ENCODE measurements around the gene ZNF598. TPM values are rescaled to one million over a fixed set of nuclear protein-coding genes. Genes with fewer than 3 reads are reported as not detected.

The ZNF598 gene
- total RNA-seq, 2 donors from 2014 or later: 45.4 to 64.3 TPM

DNA sequence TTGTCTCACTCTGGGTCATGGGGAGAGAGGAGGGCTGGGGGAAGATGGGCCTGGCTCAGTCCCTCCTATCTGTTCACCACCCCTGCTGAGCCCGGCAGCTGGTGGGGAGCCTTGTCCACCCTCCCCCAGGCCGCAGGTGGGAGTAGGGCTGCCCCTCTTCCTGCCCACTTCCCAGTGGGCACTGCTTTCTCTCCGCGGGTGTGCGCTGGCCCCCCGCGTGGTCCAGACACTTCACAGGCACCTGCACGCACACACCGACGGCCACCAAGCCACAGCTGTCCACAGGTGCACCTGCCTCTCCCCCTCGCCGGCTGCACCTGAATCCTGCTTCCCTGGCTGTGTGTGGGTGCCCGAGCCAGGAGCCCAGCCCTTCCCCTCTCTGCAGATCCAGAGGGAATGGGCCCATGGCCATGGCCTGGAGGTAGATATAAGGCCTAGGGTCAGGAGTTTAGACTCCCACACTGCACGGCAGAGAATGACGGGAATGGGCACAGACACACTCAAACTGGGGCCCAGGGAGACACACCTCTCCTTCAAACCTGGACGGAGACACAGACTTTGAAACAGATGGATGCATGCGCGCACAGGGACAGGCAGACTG lies 19.1 kb upstream of the ZNF598 start:
- H3K9ac ChIP-seq (ENCODE audit: low read depth in 2 of 2, low read length in 2 of 2): peak overlapping the region; percentile 2 to 76

GRCh38 chr16:2028146-2028545 lies 18.5 kb upstream of the ZNF598 start:
- DNase-seq: no peak
- Histone ChIP-seq H3K9ac (ENCODE audit: low read depth in 2 of 2, low read length in 2 of 2) (peak overlapping the region; percentile 50 to 76), H3K4me3 (peak overlapping the region; percentile 66), H3K9me3 (no peaks in the 10 kb centered on the region), H3K27ac (no peak overlapping the region), H3K27me3 (no peaks in the 10 kb centered on the region), H3K4me1 (no peaks in the 10 kb centered on the region), H3K36me3 (no peaks in the 10 kb centered on the region)
- TF ChIP-seq, protein P1, sequence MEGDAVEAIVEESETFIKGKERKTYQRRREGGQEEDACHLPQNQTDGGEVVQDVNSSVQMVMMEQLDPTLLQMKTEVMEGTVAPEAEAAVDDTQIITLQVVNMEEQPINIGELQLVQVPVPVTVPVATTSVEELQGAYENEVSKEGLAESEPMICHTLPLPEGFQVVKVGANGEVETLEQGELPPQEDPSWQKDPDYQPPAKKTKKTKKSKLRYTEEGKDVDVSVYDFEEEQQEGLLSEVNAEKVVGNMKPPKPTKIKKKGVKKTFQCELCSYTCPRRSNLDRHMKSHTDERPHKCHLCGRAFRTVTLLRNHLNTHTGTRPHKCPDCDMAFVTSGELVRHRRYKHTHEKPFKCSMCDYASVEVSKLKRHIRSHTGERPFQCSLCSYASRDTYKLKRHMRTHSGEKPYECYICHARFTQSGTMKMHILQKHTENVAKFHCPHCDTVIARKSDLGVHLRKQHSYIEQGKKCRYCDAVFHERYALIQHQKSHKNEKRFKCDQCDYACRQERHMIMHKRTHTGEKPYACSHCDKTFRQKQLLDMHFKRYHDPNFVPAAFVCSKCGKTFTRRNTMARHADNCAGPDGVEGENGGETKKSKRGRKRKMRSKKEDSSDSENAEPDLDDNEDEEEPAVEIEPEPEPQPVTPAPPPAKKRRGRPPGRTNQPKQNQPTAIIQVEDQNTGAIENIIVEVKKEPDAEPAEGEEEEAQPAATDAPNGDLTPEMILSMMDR (IDR thresholded peaks at IDR 0.05): no peak
- intact Hi-C loops (cut with DNase I): loop anchor here (10.0 kb wide), 1 partner anchor 57 kb away; no protein-coding TSS in a partner anchor

More for the DNA sequence above, 19.1 kb upstream of the ZNF598 start:
- intact Hi-C loops (cut with DNase I): loop anchor here (10.0 kb wide), 1 partner anchor 56 kb away; no protein-coding TSS in a partner anchor
- no peak for DNase-seq
- Histone ChIP-seq H3K27ac (no peak overlapping the region), H3K4me1 (no peaks in the 10 kb centered on the region), H3K9me3 (no peaks in the 10 kb centered on the region), H3K36me3 (no peaks in the 10 kb centered on the region), H3K4me3 (peak overlapping the region; percentile 66), H3K27me3 (no peaks in the 10 kb centered on the region)
- TF ChIP-seq, protein P1 (IDR thresholded peaks at IDR 0.05): no peak

DNA sequence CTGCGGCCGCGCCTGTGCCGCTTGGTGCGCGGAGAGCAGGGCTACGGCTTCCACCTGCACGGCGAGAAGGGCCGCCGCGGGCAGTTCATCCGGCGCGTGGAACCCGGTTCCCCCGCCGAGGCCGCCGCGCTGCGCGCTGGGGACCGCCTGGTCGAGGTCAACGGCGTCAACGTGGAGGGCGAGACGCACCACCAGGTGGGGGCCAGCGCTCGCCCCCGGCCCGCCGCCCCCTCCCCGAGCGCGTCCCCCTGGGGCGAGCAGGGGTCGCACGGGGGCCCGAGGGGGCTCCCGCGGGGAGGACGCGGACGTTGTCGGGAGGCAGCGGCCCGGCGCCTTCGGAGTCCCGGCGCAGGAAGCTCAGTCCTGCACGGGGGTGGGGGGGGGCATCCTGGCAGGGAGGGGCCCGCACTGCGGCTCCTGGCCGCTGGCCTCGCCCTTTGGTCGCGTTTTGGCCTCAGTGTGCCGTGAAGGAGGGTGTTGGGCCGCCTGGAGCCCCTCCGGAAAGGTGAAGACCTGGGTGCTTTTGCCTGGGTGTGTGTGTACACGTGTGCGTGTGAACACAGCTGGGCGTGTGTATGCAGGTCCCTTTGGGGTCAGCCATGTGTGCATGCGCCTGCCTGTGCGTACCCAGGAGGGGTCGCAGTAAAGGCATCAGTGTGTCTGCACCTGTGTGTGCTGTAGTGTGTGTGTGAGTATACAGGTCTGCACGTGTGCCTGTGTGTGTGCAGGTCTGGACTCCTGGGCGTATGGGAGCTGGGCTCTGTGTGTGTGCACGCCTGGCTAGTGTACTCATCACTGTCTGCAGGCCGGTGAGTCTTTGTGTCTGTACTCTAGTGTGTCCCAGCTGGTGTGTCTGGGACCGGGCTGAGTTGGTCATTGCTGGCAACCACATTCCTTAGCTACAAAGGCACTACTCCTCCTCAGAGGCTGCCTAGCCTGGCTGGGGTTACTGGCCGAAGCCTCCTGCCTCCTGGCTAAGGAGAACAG lies 17.7 kb upstream of the ZNF598 start:
- Histone ChIP-seq H3K27me3 (no peaks in the 10 kb centered on the region), H3K9me3 (no peaks in the 10 kb centered on the region), H3K4me3 (peak overlapping the region; percentile 66), H3K27ac (peak overlapping the region; percentile 47), H3K9ac (ENCODE audit: low read depth in 2 of 2, low read length in 2 of 2) (peak overlapping the region; percentile 66 to 76), H3K36me3 (no peaks in the 10 kb centered on the region), H3K4me1 (peaks cover 3% of the 10 kb centered on the region)
- no peak for DNase-seq
- TF ChIP-seq, protein P1 (IDR thresholded peaks at IDR 0.05): no peak
- intact Hi-C loops (cut with DNase I): loop anchor here (10.0 kb wide), 1 partner anchor 57 kb away; no protein-coding TSS in a partner anchor

DNA sequence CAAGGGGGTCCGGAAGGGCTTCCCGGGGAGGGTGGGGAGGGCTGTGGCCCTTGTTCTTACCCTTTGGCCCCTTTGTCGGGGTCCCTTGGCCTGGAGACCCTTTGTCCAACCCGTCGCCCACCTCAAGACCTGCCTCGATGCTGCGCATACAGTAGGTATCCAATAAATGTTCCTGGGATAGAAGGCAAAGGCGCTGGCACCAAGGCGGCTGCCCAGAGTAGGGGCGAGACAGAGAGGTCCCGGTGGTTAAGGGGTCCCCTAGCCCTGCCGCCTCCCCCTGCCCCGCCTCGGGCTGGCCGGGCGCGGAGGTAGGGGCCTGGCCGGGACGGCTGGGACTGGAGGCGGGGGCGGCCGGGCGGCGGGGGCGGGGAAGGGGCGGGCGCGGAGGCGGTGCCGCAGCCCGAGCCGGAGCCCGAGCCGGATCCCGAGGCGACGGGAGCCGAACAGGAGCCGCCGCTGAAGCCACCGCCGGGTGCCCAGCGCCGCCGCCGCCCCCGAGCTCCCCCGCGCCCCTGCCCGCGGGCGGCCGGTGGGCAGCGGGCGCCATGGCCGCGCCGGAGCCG lies 16.9 kb upstream of the ZNF598 start, which contains the start of gene NHERF2:
NHERF2 (plus strand) TSS at position 442 of the 563 bp plus-strand sequence; CDS start at position 546, 104 bp downstream.
- Histone ChIP-seq H3K27me3 (no peaks in the 10 kb centered on the region), H3K4me1 (peaks cover 3% of the 10 kb centered on the region), H3K36me3 (no peaks in the 10 kb centered on the region), H3K9ac (ENCODE audit: low read depth in 2 of 2, low read length in 2 of 2) (peak within 1 kb of the TSS; percentile 66 to 76), H3K4me3 (peak within 1 kb of the TSS; percentile 66), H3K27ac (peak within 1 kb of the TSS; percentile 53), H3K9me3 (no peaks in the 10 kb centered on the region)
- no peak for DNase-seq
- intact Hi-C loops (cut with DNase I): loop anchor here (10.0 kb wide), 1 partner anchor 58 kb away; no protein-coding TSS in a partner anchor
- TF ChIP-seq, protein P1 (IDR thresholded peaks at IDR 0.05): no peak
